Activated naive CD8-positive, alpha-beta T cell treated with anti-CD3 and anti-CD28 coated beads for 36 hours (primary cell): Measurements from ENCODE around the gene PRMT6. TPM values are rescaled to one million over a fixed set of nuclear protein-coding genes. Genes with fewer than 3 reads are reported as not detected.
"Not testable (repeated sequence)": the region's sequence is repeated elsewhere in the genome, so short reads cannot be mapped to it uniquely, and the experiment has no call there.

Experiments
- DNase-seq: peaks from one replicate; pipeline ENCODE4 v3.0.0; 2021
- H3K27ac Mint-ChIP-seq: one replicate; pipeline ENCODE4 v1.8.0; 2022; ENCODE audit warnings: mild to moderate bottlenecking, moderate library complexity, mixed read lengths
- H3K27me3 Mint-ChIP-seq: one replicate; pipeline ENCODE4 v1.8.0; 2022; ENCODE audit warnings: mild to moderate bottlenecking, mixed read lengths
- H3K36me3 Mint-ChIP-seq: one replicate; pipeline ENCODE4 v1.8.0; 2021; ENCODE audit warnings: mild to moderate bottlenecking, mixed read lengths
- H3K4me1 Mint-ChIP-seq: one replicate; pipeline ENCODE4 v1.8.0; 2021; ENCODE audit warnings: mixed read lengths
- H3K4me3 Mint-ChIP-seq: one replicate; pipeline ENCODE4 v1.8.0; 2022; ENCODE audit warnings: mild to moderate bottlenecking, moderate library complexity, mixed read lengths
- H3K9me3 Mint-ChIP-seq: one replicate; pipeline ENCODE4 v1.8.0; 2022; ENCODE audit warnings: mixed read lengths
- total RNA-seq, 2 experiments: library from RNA; stranded (reverse); gene quantifications; one replicate each; pipeline ENCODE4 v1.2.3, GENCODE V29; 2021

Gene PRMT6
- 10 to 100 TPM; 30.6 to 31.4 TPM for total RNA-seq

GRCh38 chr1:107056426-107057196, at the start of gene PRMT6:
Gene PRMT6, plus strand, starts transcription at chr1:107056674. Its CDS starts 42 bp downstream, at chr1:107056716.
- DNase-seq: peak; percentile 87
- H3K4me1 Mint-ChIP-seq: peaks cover 17% of the 10 kb centered on the region
- H3K4me3 Mint-ChIP-seq: peak within 1 kb of the TSS; percentile 98
- H3K36me3 Mint-ChIP-seq: peaks cover 38% of the 10 kb centered on the region
- H3K9me3 Mint-ChIP-seq: no peaks in the 10 kb centered on the region
- H3K27ac Mint-ChIP-seq: peak within 1 kb of the TSS; percentile 98
- H3K27me3 Mint-ChIP-seq: no peaks in the 10 kb centered on the region

GRCh38 chr1:107009281-107009680, 47.2 kb upstream of the PRMT6 start:
- no peak for DNase-seq
- H3K4me3 Mint-ChIP-seq: no peak overlapping the region
- H3K36me3 Mint-ChIP-seq: no peaks in the 10 kb centered on the region

GRCh38 chr1:107010582-107010981, 45.9 kb upstream of the PRMT6 start:
- Mint-ChIP-seq H3K27me3 (peaks cover 22% of the 10 kb centered on the region), H3K9me3 (no peaks in the 10 kb centered on the region), H3K4me1 (no peaks in the 10 kb centered on the region), H3K27ac (no peak overlapping the region), H3K4me3 (no peak overlapping the region), H3K36me3 (no peaks in the 10 kb centered on the region)
- DNase-seq: no peak

More at GRCh38 chr1:107009281-107009680, 47.2 kb upstream of the PRMT6 start:
- Mint-ChIP-seq H3K9me3 (no peaks in the 10 kb centered on the region), H3K27me3 (peaks cover 17% of the 10 kb centered on the region), H3K27ac (no peak overlapping the region), H3K4me1 (no peaks in the 10 kb centered on the region)

- H3K27me3 Mint-ChIP-seq: peaks cover 9% of the 10 kb centered on the region
- H3K36me3 Mint-ChIP-seq: no peaks in the 10 kb centered on the region
- H3K27ac Mint-ChIP-seq: no peak overlapping the region
- no peak for DNase-seq
- H3K4me1 Mint-ChIP-seq: no peaks in the 10 kb centered on the region
- H3K4me3 Mint-ChIP-seq: no peak overlapping the region
- no peaks in the 10 kb centered on the region for H3K9me3 Mint-ChIP-seq
Measured at GRCh38 chr1:107016376-107016978, 40.0 kb upstream of the PRMT6 start.

- H3K27me3 Mint-ChIP-seq: peaks cover 5% of the 10 kb centered on the region
- no peaks in the 10 kb centered on the region for H3K9me3 Mint-ChIP-seq
- H3K4me1 Mint-ChIP-seq: no peaks in the 10 kb centered on the region
- no peaks in the 10 kb centered on the region for H3K36me3 Mint-ChIP-seq
- no peak for DNase-seq
- H3K27ac Mint-ChIP-seq: no peak overlapping the region
- no peak overlapping the region for H3K4me3 Mint-ChIP-seq
Measured at GRCh38 chr1:107018445-107018844, 38.0 kb upstream of the PRMT6 start.

- Mint-ChIP-seq H3K36me3 (no peaks in the 10 kb centered on the region), H3K4me3 (no peak overlapping the region), H3K27me3 (peaks cover 5% of the 10 kb centered on the region), H3K9me3 (no peaks in the 10 kb centered on the region), H3K27ac (no peak overlapping the region), H3K4me1 (no peaks in the 10 kb centered on the region)
- DNase-seq: no peak
Measured at GRCh38 chr1:107019166-107019565, 37.3 kb upstream of the PRMT6 start.

- not testable (repeated sequence) for DNase-seq, H3K9me3 Mint-ChIP-seq, H3K27ac Mint-ChIP-seq, H3K4me1 Mint-ChIP-seq, H3K4me3 Mint-ChIP-seq, H3K36me3 Mint-ChIP-seq
- H3K27me3 Mint-ChIP-seq: peaks cover 25% of the 10 kb centered on the region
Measured at GRCh38 chr1:107038874-107039273, 17.6 kb upstream of the PRMT6 start.

GRCh38 chr1:107044310-107045220, 11.9 kb upstream of the PRMT6 start:
- H3K36me3 Mint-ChIP-seq, H3K27ac Mint-ChIP-seq, DNase-seq, H3K4me3 Mint-ChIP-seq, H3K9me3 Mint-ChIP-seq, H3K4me1 Mint-ChIP-seq: not testable (repeated sequence)
- H3K27me3 Mint-ChIP-seq: peaks cover 26% of the 10 kb centered on the region

GRCh38 chr1:107047602-107048001, 8.9 kb upstream of the PRMT6 start:
- DNase-seq: no peak
- Mint-ChIP-seq H3K27ac (no peak overlapping the region), H3K9me3 (no peaks in the 10 kb centered on the region), H3K4me1 (no peaks in the 10 kb centered on the region), H3K27me3 (peaks cover 14% of the 10 kb centered on the region), H3K4me3 (no peak overlapping the region), H3K36me3 (no peaks in the 10 kb centered on the region)

- Mint-ChIP-seq H3K27ac (no peak overlapping the region), H3K9me3 (no peaks in the 10 kb centered on the region), H3K27me3 (peaks cover 14% of the 10 kb centered on the region), H3K4me1 (no peaks in the 10 kb centered on the region), H3K4me3 (no peak overlapping the region), H3K36me3 (no peaks in the 10 kb centered on the region)
- no peak for DNase-seq
Measured at GRCh38 chr1:107048241-107048640, 8.2 kb upstream of the PRMT6 start.

- Mint-ChIP-seq H3K36me3 (peaks cover 7% of the 10 kb centered on the region), H3K4me3 (no peak overlapping the region), H3K27me3 (peaks cover 14% of the 10 kb centered on the region), H3K4me1 (no peaks in the 10 kb centered on the region), H3K27ac (no peak overlapping the region), H3K9me3 (no peaks in the 10 kb centered on the region)
- DNase-seq: no peak
Measured at GRCh38 chr1:107051266-107051665, 5.2 kb upstream of the PRMT6 start.

- Mint-ChIP-seq H3K36me3 (peaks cover 35% of the 10 kb centered on the region), H3K27ac (peak overlapping the region; percentile 98), H3K4me3 (peak overlapping the region; percentile 98), H3K4me1 (peaks cover 17% of the 10 kb centered on the region)
- not testable (repeated sequence) for H3K9me3 Mint-ChIP-seq, DNase-seq, H3K27me3 Mint-ChIP-seq
Measured at GRCh38 chr1:107055919-107056425, 502 bp upstream of the PRMT6 start.

GRCh38 chr1:107057197-107058133, 991 bp downstream of the PRMT6 start:
- Mint-ChIP-seq H3K4me3 (peak overlapping the region; percentile 98), H3K27ac (peak overlapping the region; percentile 98), H3K36me3 (peaks cover 39% of the 10 kb centered on the region), H3K4me1 (peaks cover 17% of the 10 kb centered on the region), H3K9me3 (no peaks in the 10 kb centered on the region), H3K27me3 (no peaks in the 10 kb centered on the region)
- DNase-seq: peak; percentile 64
